Activated CD8-positive, alpha-beta T cell treated with anti-CD3 and anti-CD28 coated beads, Interleukin-2, amount 10 ng/mL, durations not matched to agents 7 days and 5 days (primary cell): Measurements from ENCODE around the gene RAB40A. TPM values are rescaled to one million over a fixed set of nuclear protein-coding genes. Genes with fewer than 3 reads are reported as not detected.

Experiments used
- ATAC-seq: fragments of 150-1000 bp; cut with Tn5 transposase; one replicate; pipeline ENCODE4 v1.10.0; 2021; ENCODE audit warnings: moderate library complexity
- CTCF ChIA-PET: fragments of 350-600 bp; sonication (Branson Sonifier 250); formaldehyde crosslinking; loops from one replicate; lab custom pipeline; 2021; ENCODE audit warnings: antibody characterized with exemption; lab: Charles Lee
- POLR2A ChIA-PET: fragments of 350-600 bp; sonication (Branson Sonifier 250); formaldehyde crosslinking; loops from one replicate; lab custom pipeline; 2021; ENCODE audit warnings: antibody characterized with exemption; lab: Charles Lee
- DNase-seq: peaks from one replicate; pipeline ENCODE4 v3.0.0-alpha.2; 2020
- H3K27ac Mint-ChIP-seq: one replicate; pipeline ENCODE4 v1.8.0; 2021; ENCODE audit warnings: mild to moderate bottlenecking, mixed read lengths
- H3K27me3 Mint-ChIP-seq: one replicate; pipeline ENCODE4 v1.8.0; 2021; ENCODE audit warnings: low read depth, mixed read lengths
- H3K36me3 Mint-ChIP-seq: one replicate; pipeline ENCODE4 v1.8.0; 2021; ENCODE audit warnings: low read depth, mixed read lengths
- H3K4me1 Mint-ChIP-seq: one replicate; pipeline ENCODE4 v1.8.0; 2021; ENCODE audit warnings: low read depth, mixed read lengths
- H3K4me3 Mint-ChIP-seq: one replicate; pipeline ENCODE4 v1.8.0; 2021; ENCODE audit warnings: mild to moderate bottlenecking, mixed read lengths
- H3K9me3 Mint-ChIP-seq: one replicate; pipeline ENCODE4 v1.8.0; 2022; ENCODE audit warnings: mixed read lengths; ENCODE audit not compliant: insufficient read depth
- total RNA-seq, 2 experiments: library from RNA; stranded (reverse); gene quantifications; one replicate each; pipeline ENCODE4 v1.2.3, GENCODE V29; 2021

Gene RAB40A
- total RNA-seq, 2 experiments from 2014 or later, result not detected

DNA sequence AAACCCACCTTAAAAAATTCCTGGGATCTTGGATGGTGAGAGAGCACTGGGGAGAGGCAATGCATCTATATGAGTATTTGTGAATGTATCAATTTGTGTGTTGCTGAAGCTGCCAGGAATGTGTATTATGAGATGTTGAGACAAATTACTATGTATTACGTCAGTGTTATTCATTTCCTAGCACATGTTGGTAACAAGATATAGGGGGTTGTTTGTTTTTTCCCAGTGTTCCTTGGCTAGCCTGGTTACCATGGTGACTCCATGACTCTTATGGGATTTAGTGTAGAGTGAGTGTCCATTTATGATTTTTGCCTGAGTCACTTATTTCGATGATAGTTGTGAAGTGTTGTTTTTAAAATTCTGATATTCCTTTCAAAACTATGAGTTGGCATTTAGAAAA, 65.6 kb downstream of the RAB40A start:
- ATAC-seq (no peak), DNase-seq (no peak)
- H3K4me1 Mint-ChIP-seq, result no peaks in the 10 kb centered on the region
- no peaks in the 10 kb centered on the region for H3K9me3 Mint-ChIP-seq
- no peaks in the 10 kb centered on the region for H3K27me3 Mint-ChIP-seq
- H3K36me3 Mint-ChIP-seq, result no peaks in the 10 kb centered on the region
- H3K27ac Mint-ChIP-seq, result no peak overlapping the region
- POLR2A ChIA-PET, result no interaction called here
- H3K4me3 Mint-ChIP-seq, result no peak overlapping the region
- CTCF ChIA-PET, result no interaction called here

Other genes with a start within 250 kb of the RAB40A start
- not detected for gene TCEAL5, start 242.7 kb downstream of the RAB40A start, total RNA-seq
- 1 to 10 TPM; 4.9 to 5.3 TPM for gene BEX2, start 208.5 kb downstream of the RAB40A start, total RNA-seq
- gene TCEAL7, start 189.2 kb downstream of the RAB40A start, total RNA-seq, result not detected
- gene TCEAL9, start 163.0 kb downstream of the RAB40A start, total RNA-seq, result 1 to 10 TPM in 1 of 2 experiments, under 1 TPM in 1; 0.84 to 1.2 TPM
- 10 to 100 TPM; 11.1 to 11.3 TPM for gene BEX3, start 143.0 kb downstream of the RAB40A start, total RNA-seq
- gene TCEAL4, start 66.0 kb upstream of the RAB40A start, total RNA-seq, result 1 to 10 TPM; 4.0 TPM
- gene TCEAL3, start 88.5 kb upstream of the RAB40A start, total RNA-seq, result 1 to 10 TPM; 2.4 to 2.7 TPM
- gene TCEAL1, start 109.5 kb upstream of the RAB40A start, total RNA-seq, result 1 to 10 TPM; 4.7 to 5.2 TPM
- 100 to 1,000 TPM; 127 to 133 TPM for gene MORF4L2, start 167.2 kb upstream of the RAB40A start, total RNA-seq
- not detected for gene TMEM31, start 191.4 kb upstream of the RAB40A start, total RNA-seq